NCI-H524 (cell line): ENCODE data around the gene ARL15.

Source experiments
- DNase-seq, 2 experiments: peaks; one replicate each; lab custom pipeline; 2025; lab: John Stamatoyannopoulos, UW

ARL15 gene

GRCh38 chr5:54249210-54250028 is 61.0 kb downstream of the ARL15 start:
- peak in 1 of 2 experiments; percentile 13 for DNase-seq

GRCh38 chr5:54247226-54247625 is 63.1 kb downstream of the ARL15 start:
- no peak for DNase-seq

GRCh38 chr5:54243483-54244080 is 66.8 kb downstream of the ARL15 start:
- peak in 1 of 2 experiments; percentile 12 for DNase-seq

GRCh38 chr5:54242297-54242696 is 68.1 kb downstream of the ARL15 start:
- DNase-seq: no peak

GRCh38 chr5:54234304-54234933 is 76.0 kb downstream of the ARL15 start:
- DNase-seq: peak in 1 of 2 experiments; percentile 38

- DNase-seq: no peak
Observed at GRCh38 chr5:54230936-54231685, 79.3 kb downstream of the ARL15 start.

GRCh38 chr5:54229041-54229780 is 81.2 kb downstream of the ARL15 start:
- peak; percentile 5 to 53 for DNase-seq

GRCh38 chr5:54227759-54228158 is 82.6 kb downstream of the ARL15 start:
- DNase-seq: no peak

GRCh38 chr5:54227109-54227508 is 83.3 kb downstream of the ARL15 start:
- no peak for DNase-seq

- DNase-seq: no peak
Observed at GRCh38 chr5:54226215-54226614, 84.2 kb downstream of the ARL15 start.

GRCh38 chr5:54224103-54224826 is 86.1 kb downstream of the ARL15 start:
- DNase-seq: no peak

- DNase-seq: no peak
Observed at GRCh38 chr5:54222336-54222735, 88.0 kb downstream of the ARL15 start.

GRCh38 chr5:54221135-54221534 is 89.2 kb downstream of the ARL15 start:
- DNase-seq: no peak

GRCh38 chr5:54220230-54221040 is 89.9 kb downstream of the ARL15 start:
- no peak for DNase-seq

GRCh38 chr5:54217826-54218503 is 92.4 kb downstream of the ARL15 start:
- DNase-seq: peak; percentile 37 to 66

GRCh38 chr5:54215233-54215736 is 95.1 kb downstream of the ARL15 start:
- DNase-seq: peak; percentile 8 to 12

GRCh38 chr5:54214722-54215121 is 95.7 kb downstream of the ARL15 start:
- no peak for DNase-seq

GRCh38 chr5:54212331-54212730 is 98.0 kb downstream of the ARL15 start:
- no peak for DNase-seq

- DNase-seq: no peak
Observed at GRCh38 chr5:54211912-54212311, 98.5 kb downstream of the ARL15 start.
